Measurements from ENCODE around the gene NCKAP5.

The NCKAP5 gene

GRCh38 chr2:132975193-132976105, 592.8 kb downstream of the NCKAP5 start:
- no peak for DNase-seq

- DNase-seq: no peak
Measured at GRCh38 chr2:132974467-132975095, 593.7 kb downstream of the NCKAP5 start.

GRCh38 chr2:132971310-132972061, 596.8 kb downstream of the NCKAP5 start:
- DNase-seq: no peak

GRCh38 chr2:132969371-132969985, 598.8 kb downstream of the NCKAP5 start:
- no peak for DNase-seq

- DNase-seq: no peak
Measured at GRCh38 chr2:132965460-132965859, 602.8 kb downstream of the NCKAP5 start.

GRCh38 chr2:132963161-132963560, 605.1 kb downstream of the NCKAP5 start:
- DNase-seq: no peak

GRCh38 chr2:132958887-132959286, 609.4 kb downstream of the NCKAP5 start:
- DNase-seq: no peak

GRCh38 chr2:132955871-132956615, 612.2 kb downstream of the NCKAP5 start:
- DNase-seq: no peak

- DNase-seq: no peak
Measured at GRCh38 chr2:132953771-132954170, 614.5 kb downstream of the NCKAP5 start.

GRCh38 chr2:132951008-132951714, 617.1 kb downstream of the NCKAP5 start:
- DNase-seq: no peak

- DNase-seq: no peak
Measured at GRCh38 chr2:132949108-132949507, 619.2 kb downstream of the NCKAP5 start.

GRCh38 chr2:132948211-132948610, 620.1 kb downstream of the NCKAP5 start:
- no peak for DNase-seq

GRCh38 chr2:132943829-132944228, 624.4 kb downstream of the NCKAP5 start:
- DNase-seq: no peak

GRCh38 chr2:132941296-132942020, 626.8 kb downstream of the NCKAP5 start:
- no peak for DNase-seq

GRCh38 chr2:132937629-132938028, 630.6 kb downstream of the NCKAP5 start:
- no peak for DNase-seq

GRCh38 chr2:132936791-132937190, 631.5 kb downstream of the NCKAP5 start:
- DNase-seq: no peak

- DNase-seq: no peak
Measured at GRCh38 chr2:132936261-132936660, 632.0 kb downstream of the NCKAP5 start.

GRCh38 chr2:132929786-132930185, 638.5 kb downstream of the NCKAP5 start:
- DNase-seq: no peak

- no peak for DNase-seq
Measured at GRCh38 chr2:132923787-132924186, 644.5 kb downstream of the NCKAP5 start.

- no peak for DNase-seq
Measured at GRCh38 chr2:132915812-132916549, 652.3 kb downstream of the NCKAP5 start.

All from NCI-H187 treated with DMSO at 0.1 percent for 48 hours (cell line).